ENCODE data around the gene DUSP6. TPM values are rescaled to one million over a fixed set of nuclear protein-coding genes. Genes with fewer than 3 reads are reported as not detected.
A peak's percentile ranks its signal among the peaks of the same experiment; 100 is the strongest.

DUSP6 gene
- total and polyA plus RNA-seq, 10 of the 15 experiments (the other 5 are each of a cell fraction or from before 2014, with no cell fraction given), result 0.02 to 0.69 (median 0.07) TPM; not detected in 1

- TF ChIP-seq CBX3 (IDR thresholded peaks at IDR 0.05; ENCODE audit: borderline replicate concordance, low read depth) (no peak), HCFC1 (IDR thresholded peaks at IDR 0.05; ENCODE audit: low read length) (no peak)
These were observed 5.5 kb downstream of the DUSP6 start (continued) for GRCh38 chr12:89346741-89347324.

GRCh38 chr12:89345830-89346740, 6.2 kb downstream of the DUSP6 start:
- H3K36me3 ChIP-seq (ENCODE audit: control insufficient read depth in 2 of 2, insufficient read depth in 2 of 2, low read length in 1 of 2), result no peaks in the 10 kb centered on the region
- DNase-seq (ENCODE audit: low read depth, low spot score) (peak; percentile 88), FAIRE-seq (peak; percentile 96), ATAC-seq (peak; percentile 98)
- H3K27me3 ChIP-seq (replicated peaks in 1 of 2; ENCODE audit: control insufficient read depth in 2 of 2, insufficient read depth in 2 of 2, low read length in 1 of 2), result peaks cover 13 to 21% of the 10 kb centered on the region in 2 experiments
- POLR2A ChIA-PET, result interaction anchor here (0.5 to 0.6 kb wide), 3 partner anchors 69 to 368 kb away, joined by 3 to 5 read pairs (median 3); no protein-coding TSS in a partner anchor
- no peaks in the 10 kb centered on the region for H3K9me3 ChIP-seq (replicated peaks; ENCODE audit: control insufficient read depth, insufficient read depth, low read length)
- no peak overlapping the region for H3K27ac ChIP-seq (ENCODE audit: control insufficient read depth, insufficient read depth)
- 29% methylated on average over 10 of the region's 10 CpGs for WGBS (ENCODE audit: insufficient coverage, insufficient replicate concordance, low lambda C conversion rate, missing lambda C conversion rate)
- no peak overlapping the region for H3K9ac ChIP-seq (ENCODE audit: control insufficient read depth, insufficient read depth, low read length)
- no peaks in the 10 kb centered on the region for H3K79me2 ChIP-seq (ENCODE audit: control insufficient read depth, insufficient read depth, low read length)
- H2AFZ ChIP-seq (ENCODE audit: control insufficient read depth, low read depth, low read length), result no peak overlapping the region
- SMC1A ChIA-PET (ENCODE audit: uncharacterized antibody, unreplicated experiment), result interaction anchor here (0.6 to 2.6 kb wide), 13 partner anchors 12 to 313 kb away, joined by 3 to 11 read pairs (median 3); no protein-coding TSS in a partner anchor
- CTCF ChIA-PET, result interaction anchor here (0.7 to 2.1 kb wide), 5 partner anchors 13 to 329 kb away, joined by 3 to 9 read pairs (median 3); no protein-coding TSS in a partner anchor
- no TSS peak for BruUV-seq (replicated peaks)
- H3K4me3 ChIP-seq, result no peak overlapping the region
- peak overlapping the region; percentile 62 for H3K4me2 ChIP-seq (ENCODE audit: control insufficient read depth, insufficient read depth)
- intact Hi-C loops (cut with micrococcal nuclease; ENCODE audit: unreplicated experiment) (no loop called here), in situ Hi-C loops (cut with MboI) (no loop called here)
- no peaks in the 10 kb centered on the region for H4K20me1 ChIP-seq (ENCODE audit: control insufficient read depth, insufficient read depth)
- RAD21 ChIA-PET (ENCODE audit: unreplicated experiment), result interaction anchor here (0.9 to 2.1 kb wide), 5 partner anchors 116 to 209 kb away, joined by 3 to 9 read pairs (median 4); no protein-coding TSS in a partner anchor
- H3K4me1 ChIP-seq (ENCODE audit: control insufficient read depth, insufficient read depth, low read length), result peaks cover 18% of the 10 kb centered on the region
- peak in 1 of 2 experiments; percentile 91; a peak in 2 of 4 replicates for TF ChIP-seq CEBPB (IDR thresholded peaks at IDR 0.05; ENCODE audit: borderline replicate concordance in 1 of 2, low read depth in 2 of 2, low read length in 2 of 2)
- peak; percentile 90 for TF ChIP-seq ATF2 (IDR thresholded peaks at IDR 0.05; ENCODE audit: low read length)
- TF ChIP-seq MEF2A (IDR thresholded peaks at IDR 0.05; ENCODE audit: insufficient read depth, low read depth, low read length), result peak; percentile 61; the same call in 1 of the 2 replicates
- no peak for TF ChIP-seq SREBF2 (IDR thresholded peaks at IDR 0.05; ENCODE audit: low read length)
- peak; percentile 90; the same call in 1 of the 2 replicates for TF ChIP-seq ZNF217 (IDR thresholded peaks at IDR 0.05)
- peak; percentile 91 for TF ChIP-seq SMAD1 (IDR thresholded peaks at IDR 0.05; ENCODE audit: low read depth, partially characterized antibody)
- TF ChIP-seq CREB1 (IDR thresholded peaks at IDR 0.05; ENCODE audit: low read depth), result peak; percentile 58; the same call in 1 of the 2 replicates
- peak; percentile 96 for TF ChIP-seq TCF3 (IDR thresholded peaks at IDR 0.05; ENCODE audit: borderline replicate concordance, insufficient read depth, low read depth, low read length)
- peak; percentile 86; the same call in 1 of the 2 replicates for TF ChIP-seq BCL11A (IDR thresholded peaks at IDR 0.05; ENCODE audit: low read depth, low read length)
- peak; percentile 36; the same call in 1 of the 2 replicates for TF ChIP-seq TCF7 (IDR thresholded peaks at IDR 0.05; ENCODE audit: borderline replicate concordance)
- peak; percentile 85 to 89 for TF ChIP-seq IKZF2 (IDR thresholded peaks at IDR 0.05)
- TF ChIP-seq BMI1 (IDR thresholded peaks at IDR 0.05; ENCODE audit: borderline replicate concordance), result peak; percentile 70; the same call in 1 of the 2 replicates
- TF ChIP-seq EGR1 (IDR thresholded peaks at IDR 0.05; ENCODE audit: borderline replicate concordance in 1 of 2, low read depth in 2 of 2, low read length in 2 of 2), result 0 out of 3 replicates have a peak, but pooled peaks of 1 of the 2 experiments have one; percentile 25
- TF ChIP-seq ATF7 (IDR thresholded peaks at IDR 0.05; ENCODE audit: low read depth), result peak; percentile 50
- peak in 1 of 2 experiments; percentile 99; a peak in 2 of 4 replicates for TF ChIP-seq ETV6 (conservative IDR thresholded peaks at IDR 0.05 in 1 of 2, IDR thresholded peaks at IDR 0.05 in 1 of 2; ENCODE audit: borderline replicate concordance in 1 of 2, low read depth in 1 of 2)
- TF ChIP-seq PBX3 (IDR thresholded peaks at IDR 0.05; ENCODE audit: insufficient replicate concordance, low read depth, low read length), result peak; percentile 6
